PFSK-1 (cell line): ENCODE data around the gene MNX1.

ENCODE experiments used
- FOXP2 ChIP-seq: optimal IDR thresholded peaks from 2 replicates; pipeline ENCODE3; 2011; ENCODE audit warnings: borderline replicate concordance, control low read depth, inconsistent platforms; ENCODE audit not compliant: insufficient read depth; ENCODE audit errors: extremely low read length, extremely low read depth
- POLR2AphosphoS5 ChIP-seq: IDR thresholded peaks from 2 replicates; pipeline ENCODE4 v1.6.1; 2012; ENCODE audit warnings: low read depth, mild to moderate bottlenecking, control low read depth, low read length, moderate library complexity
- SIN3A ChIP-seq: IDR thresholded peaks from 2 replicates; pipeline ENCODE4 v1.6.1; 2012; ENCODE audit warnings: mild to moderate bottlenecking, low read length, moderate library complexity, borderline replicate concordance; ENCODE audit not compliant: insufficient read depth
- TAF1 ChIP-seq: IDR thresholded peaks from 2 replicates; pipeline ENCODE4 v1.6.1; 2012; ENCODE audit warnings: low read length, control low read depth, borderline replicate concordance; ENCODE audit not compliant: insufficient read depth
- TF ChIP-seq, protein P1 (sequence below), 2 experiments: IDR thresholded peaks; 2 replicates each; pipeline versions ENCODE4 v1.6.1 to v1.8.0; 2011 to 2012; ENCODE audit warnings: low read depth in 2 of 2, low read length in 2 of 2, control low read depth in 1 of 2, inconsistent platforms in 1 of 2, mild to moderate bottlenecking in 1 of 2, moderate library complexity in 1 of 2; ENCODE audit not compliant: insufficient read depth in 1 of 2

The MNX1 gene

DNA sequence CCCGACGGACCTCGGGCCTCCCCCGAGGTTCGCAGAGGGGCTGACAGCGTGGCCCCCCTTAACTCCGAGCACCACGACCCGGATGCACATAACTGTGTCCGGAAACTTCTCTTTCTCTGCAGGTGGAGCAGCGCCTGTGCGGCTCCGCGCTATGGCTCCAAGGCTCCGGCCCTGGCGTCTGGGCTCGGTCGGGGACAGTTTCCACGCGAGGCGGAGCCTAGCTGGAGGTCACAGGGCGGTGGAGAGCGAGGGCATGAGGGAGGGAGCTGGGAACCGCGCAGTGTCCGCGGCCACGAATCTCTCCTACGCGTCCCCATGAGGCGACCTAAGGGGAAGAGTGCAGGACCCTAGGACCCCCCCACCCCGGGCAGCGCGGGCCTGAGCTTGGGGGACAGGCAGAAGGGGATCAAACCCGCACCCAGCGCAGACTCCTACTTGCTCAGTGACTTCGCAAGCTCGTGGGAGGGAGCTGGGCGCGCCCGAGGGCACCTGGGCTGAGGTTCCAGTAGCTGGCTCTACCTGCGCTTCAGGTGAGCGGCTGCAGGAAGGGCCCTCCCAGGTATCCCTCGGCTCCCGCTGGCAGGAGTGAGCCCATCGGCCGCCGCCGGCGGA, 8.6 kb upstream of the MNX1 start:
- no peak for TF ChIP-seq FOXP2
- TF ChIP-seq POLR2AphosphoS5, result no peak
- TF ChIP-seq SIN3A, result no peak
- TF ChIP-seq, protein P1, sequence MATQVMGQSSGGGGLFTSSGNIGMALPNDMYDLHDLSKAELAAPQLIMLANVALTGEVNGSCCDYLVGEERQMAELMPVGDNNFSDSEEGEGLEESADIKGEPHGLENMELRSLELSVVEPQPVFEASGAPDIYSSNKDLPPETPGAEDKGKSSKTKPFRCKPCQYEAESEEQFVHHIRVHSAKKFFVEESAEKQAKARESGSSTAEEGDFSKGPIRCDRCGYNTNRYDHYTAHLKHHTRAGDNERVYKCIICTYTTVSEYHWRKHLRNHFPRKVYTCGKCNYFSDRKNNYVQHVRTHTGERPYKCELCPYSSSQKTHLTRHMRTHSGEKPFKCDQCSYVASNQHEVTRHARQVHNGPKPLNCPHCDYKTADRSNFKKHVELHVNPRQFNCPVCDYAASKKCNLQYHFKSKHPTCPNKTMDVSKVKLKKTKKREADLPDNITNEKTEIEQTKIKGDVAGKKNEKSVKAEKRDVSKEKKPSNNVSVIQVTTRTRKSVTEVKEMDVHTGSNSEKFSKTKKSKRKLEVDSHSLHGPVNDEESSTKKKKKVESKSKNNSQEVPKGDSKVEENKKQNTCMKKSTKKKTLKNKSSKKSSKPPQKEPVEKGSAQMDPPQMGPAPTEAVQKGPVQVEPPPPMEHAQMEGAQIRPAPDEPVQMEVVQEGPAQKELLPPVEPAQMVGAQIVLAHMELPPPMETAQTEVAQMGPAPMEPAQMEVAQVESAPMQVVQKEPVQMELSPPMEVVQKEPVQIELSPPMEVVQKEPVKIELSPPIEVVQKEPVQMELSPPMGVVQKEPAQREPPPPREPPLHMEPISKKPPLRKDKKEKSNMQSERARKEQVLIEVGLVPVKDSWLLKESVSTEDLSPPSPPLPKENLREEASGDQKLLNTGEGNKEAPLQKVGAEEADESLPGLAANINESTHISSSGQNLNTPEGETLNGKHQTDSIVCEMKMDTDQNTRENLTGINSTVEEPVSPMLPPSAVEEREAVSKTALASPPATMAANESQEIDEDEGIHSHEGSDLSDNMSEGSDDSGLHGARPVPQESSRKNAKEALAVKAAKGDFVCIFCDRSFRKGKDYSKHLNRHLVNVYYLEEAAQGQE (IDR thresholded peaks at IDR 0.05; ENCODE audit: insufficient read depth in 1 of 2, low read depth in 2 of 2, low read length in 2 of 2), result no peak
- no peak for TF ChIP-seq TAF1

DNA sequence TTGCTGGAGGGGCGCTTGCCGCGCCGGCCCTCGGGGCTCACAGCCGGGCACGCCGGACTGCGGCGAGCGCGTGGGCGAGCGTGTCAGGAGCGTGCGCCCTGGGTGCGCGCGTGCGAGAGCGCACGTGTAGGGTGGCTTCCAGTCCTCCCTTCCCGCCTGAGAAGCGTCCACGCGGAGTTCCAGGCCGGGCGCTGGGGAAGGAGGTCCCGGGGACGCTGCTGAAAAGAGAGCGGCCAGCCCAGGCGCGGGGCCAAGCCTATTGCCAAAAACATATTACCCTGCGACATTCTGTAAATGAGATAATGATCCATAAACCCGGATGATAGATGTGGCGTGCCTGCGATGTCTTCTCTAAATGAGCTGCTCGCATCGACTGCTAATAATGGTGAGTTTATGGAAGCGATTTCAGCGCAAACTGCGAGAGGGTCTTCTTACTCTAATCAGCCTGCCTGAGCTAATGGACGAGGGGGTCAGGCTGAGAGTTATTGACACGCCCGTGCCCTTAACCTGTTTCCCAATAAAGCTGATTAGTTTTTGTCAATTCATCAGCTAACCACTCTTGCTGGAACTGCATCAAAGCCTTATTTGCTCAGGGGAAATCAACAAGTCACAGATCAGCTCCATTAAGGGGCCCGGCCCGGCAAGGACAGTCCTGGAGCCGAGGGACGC, 8.0 kb upstream of the MNX1 start:
- no peak for TF ChIP-seq TAF1
- TF ChIP-seq FOXP2, result no peak
- TF ChIP-seq POLR2AphosphoS5, result no peak
- TF ChIP-seq, protein P1 (IDR thresholded peaks at IDR 0.05; ENCODE audit: insufficient read depth in 1 of 2, low read depth in 2 of 2, low read length in 2 of 2), result no peak
- TF ChIP-seq SIN3A, result no peak

DNA sequence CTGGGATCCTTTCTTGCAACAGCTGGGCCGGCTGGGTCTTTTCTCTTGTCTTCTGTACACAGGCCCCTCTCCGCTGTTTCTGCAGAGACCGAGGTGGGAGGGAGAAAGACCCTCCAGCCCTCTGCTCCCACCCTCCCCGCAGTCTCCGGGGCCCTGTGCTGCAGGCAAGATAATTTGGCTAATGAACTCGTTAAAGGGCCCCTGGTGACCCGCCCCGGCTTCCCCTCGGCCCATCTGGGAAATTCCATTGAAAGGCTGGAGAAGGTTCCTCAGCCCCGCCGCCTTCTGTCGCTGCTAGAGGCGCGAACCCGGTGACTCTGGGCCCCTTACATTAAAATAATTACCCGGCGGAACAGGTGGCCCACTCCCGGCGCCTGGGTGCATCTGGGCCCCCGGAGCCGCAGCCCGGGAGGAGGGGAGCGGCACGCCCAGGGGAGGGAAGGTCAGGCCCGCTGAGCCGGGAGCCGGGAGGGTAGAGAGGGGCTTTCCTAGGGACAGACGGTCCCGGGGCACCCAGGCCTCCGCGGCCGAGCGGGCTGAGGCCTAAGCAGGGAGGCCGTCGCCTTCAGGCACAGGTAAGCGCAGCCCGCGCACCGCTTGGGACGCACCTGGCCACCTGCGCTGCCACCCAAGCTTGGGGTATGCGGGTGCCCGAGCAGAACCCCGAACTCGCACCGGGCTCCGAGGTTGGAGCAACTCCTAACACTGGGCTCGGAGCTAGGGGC, 7.3 kb upstream of the MNX1 start:
- TF ChIP-seq, protein P1 (IDR thresholded peaks at IDR 0.05; ENCODE audit: insufficient read depth in 1 of 2, low read depth in 2 of 2, low read length in 2 of 2), result no peak
- TF ChIP-seq FOXP2 (no peak), SIN3A (no peak), TAF1 (no peak), POLR2AphosphoS5 (no peak)

DNA sequence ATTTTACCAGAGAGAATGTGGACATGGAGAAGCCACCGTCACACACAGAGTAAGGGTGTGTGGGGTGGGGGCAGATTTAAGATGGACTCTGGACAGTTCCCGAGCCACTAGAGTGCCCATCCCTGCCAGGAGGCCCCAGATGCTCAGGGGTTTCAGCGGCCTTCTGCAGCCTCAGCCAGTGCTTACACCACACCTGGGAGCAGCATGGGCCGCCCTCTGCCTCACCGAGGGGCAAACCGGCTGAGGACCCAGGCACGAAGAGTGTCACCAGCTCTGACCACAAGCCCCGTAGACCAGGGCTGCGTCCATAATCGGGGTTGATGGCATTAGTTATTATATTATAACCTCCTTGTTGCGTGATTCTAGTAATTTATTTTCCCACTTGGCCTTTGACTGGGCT, 6.7 kb upstream of the MNX1 start:
- TF ChIP-seq POLR2AphosphoS5 (no peak), SIN3A (no peak), TAF1 (no peak), FOXP2 (no peak)
- TF ChIP-seq, protein P1 (IDR thresholded peaks at IDR 0.05; ENCODE audit: insufficient read depth in 1 of 2, low read depth in 2 of 2, low read length in 2 of 2), result no peak
